ENCODE measurements around the gene ARHGAP24.

- TF ChIP-seq CTCF (conservative IDR thresholded peaks at IDR 0.05), result no peak
- TF ChIP-seq ZFX (IDR thresholded peaks at IDR 0.05), result no peak
These were observed 504.3 kb downstream of the ARHGAP24 start for GRCh38 chr4:85979276-85979675.
